ENCODE data around the gene ZNF44. TPM values are rescaled to one million over a fixed set of nuclear protein-coding genes. Genes with fewer than 3 reads are reported as not detected.

ZNF44 gene
- total and polyA plus RNA-seq, 9 of the 15 experiments (the other 6 are each of a cell fraction or from before 2014, with no cell fraction given): 2.6 to 8.3 (median 4.4) TPM

GRCh38 chr19:12333162-12334159, 38.8 kb upstream of the ZNF44 start, which contains the start of gene ZNF563 (continued):
- TF ChIP-seq REST (IDR thresholded peaks at IDR 0.05; ENCODE audit: borderline replicate concordance) (peak; percentile 21; the same call in 1 of the 2 replicates), REST (CRISPR knock-in tag; IDR thresholded peaks at IDR 0.05; ENCODE audit: low read depth) (no peak), IRF2 (CRISPR knock-in tag; IDR thresholded peaks at IDR 0.05) (no peak), ZNF561 (CRISPR knock-in tag; conservative IDR thresholded peaks at IDR 0.05) (no peak), CHD2 (IDR thresholded peaks at IDR 0.05; ENCODE audit: low read depth, low read length) (peak; percentile 56), DEAF1 (CRISPR knock-in tag; IDR thresholded peaks at IDR 0.05) (no peak), EWSR1 (IDR thresholded peaks at IDR 0.05; ENCODE audit: borderline replicate concordance, low read depth, partially characterized antibody) (no peak), E2F6 (IDR thresholded peaks at IDR 0.05; ENCODE audit: borderline replicate concordance in 1 of 2, extremely low read depth in 1 of 2, insufficient read depth in 1 of 2, insufficient read length in 1 of 2, low read depth in 1 of 2, low read length in 1 of 2, poor library complexity in 1 of 2, severe bottlenecking in 1 of 2) (peak in 1 of 2 experiments; percentile 16), MCM7 (IDR thresholded peaks at IDR 0.05) (no peak), ZNF124 (CRISPR knock-in tag; IDR thresholded peaks at IDR 0.05) (no peak), ZNF23 (CRISPR knock-in tag; IDR thresholded peaks at IDR 0.05) (no peak)
- TF ChIP-seq, protein P1, sequence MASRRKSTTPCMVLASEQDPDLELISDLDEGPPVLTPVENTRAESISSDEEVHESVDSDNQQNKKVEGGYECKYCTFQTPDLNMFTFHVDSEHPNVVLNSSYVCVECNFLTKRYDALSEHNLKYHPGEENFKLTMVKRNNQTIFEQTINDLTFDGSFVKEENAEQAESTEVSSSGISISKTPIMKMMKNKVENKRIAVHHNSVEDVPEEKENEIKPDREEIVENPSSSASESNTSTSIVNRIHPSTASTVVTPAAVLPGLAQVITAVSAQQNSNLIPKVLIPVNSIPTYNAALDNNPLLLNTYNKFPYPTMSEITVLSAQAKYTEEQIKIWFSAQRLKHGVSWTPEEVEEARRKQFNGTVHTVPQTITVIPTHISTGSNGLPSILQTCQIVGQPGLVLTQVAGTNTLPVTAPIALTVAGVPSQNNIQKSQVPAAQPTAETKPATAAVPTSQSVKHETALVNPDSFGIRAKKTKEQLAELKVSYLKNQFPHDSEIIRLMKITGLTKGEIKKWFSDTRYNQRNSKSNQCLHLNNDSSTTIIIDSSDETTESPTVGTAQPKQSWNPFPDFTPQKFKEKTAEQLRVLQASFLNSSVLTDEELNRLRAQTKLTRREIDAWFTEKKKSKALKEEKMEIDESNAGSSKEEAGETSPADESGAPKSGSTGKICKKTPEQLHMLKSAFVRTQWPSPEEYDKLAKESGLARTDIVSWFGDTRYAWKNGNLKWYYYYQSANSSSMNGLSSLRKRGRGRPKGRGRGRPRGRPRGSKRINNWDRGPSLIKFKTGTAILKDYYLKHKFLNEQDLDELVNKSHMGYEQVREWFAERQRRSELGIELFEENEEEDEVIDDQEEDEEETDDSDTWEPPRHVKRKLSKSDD (conservative IDR thresholded peaks at IDR 0.05; ENCODE audit: low read length): no peak

All from K562 (cell line).